Measurements from ENCODE around the gene KLRG1.

Gene KLRG1

DNA sequence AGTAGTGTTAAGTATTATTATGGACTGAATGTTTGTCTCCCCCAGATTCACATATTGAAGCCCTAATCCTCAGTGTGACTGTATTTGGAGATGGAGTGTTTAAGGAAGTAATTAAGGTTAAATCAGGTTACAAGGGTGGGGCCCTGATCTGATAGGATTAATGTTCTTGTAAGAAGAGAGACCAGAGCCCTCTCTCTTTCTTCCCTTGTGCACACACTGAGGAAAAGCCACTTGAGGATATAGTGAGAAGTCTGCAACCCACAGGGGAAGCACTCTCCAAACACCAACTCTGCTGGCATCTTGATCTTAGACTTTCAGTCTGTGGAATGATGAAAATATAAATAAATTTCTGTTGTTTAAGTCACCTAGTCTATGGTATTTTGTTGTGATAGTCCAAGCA lies 2.2 kb upstream of the KLRG1 start:
- H3K4me3 ChIP-seq (ENCODE audit: low read depth, low read length, poor library complexity, severe bottlenecking) = no peak overlapping the region
- peaks cover 17% of the 10 kb centered on the region for H3K4me1 ChIP-seq (ENCODE audit: insufficient read depth, low read length, severe bottlenecking)
- no peaks in the 10 kb centered on the region for H3K27me3 ChIP-seq (ENCODE audit: insufficient read depth, low read length)
- H3K9me3 ChIP-seq (ENCODE audit: low read length) = no peaks in the 10 kb centered on the region
- TF ChIP-seq, protein P1, sequence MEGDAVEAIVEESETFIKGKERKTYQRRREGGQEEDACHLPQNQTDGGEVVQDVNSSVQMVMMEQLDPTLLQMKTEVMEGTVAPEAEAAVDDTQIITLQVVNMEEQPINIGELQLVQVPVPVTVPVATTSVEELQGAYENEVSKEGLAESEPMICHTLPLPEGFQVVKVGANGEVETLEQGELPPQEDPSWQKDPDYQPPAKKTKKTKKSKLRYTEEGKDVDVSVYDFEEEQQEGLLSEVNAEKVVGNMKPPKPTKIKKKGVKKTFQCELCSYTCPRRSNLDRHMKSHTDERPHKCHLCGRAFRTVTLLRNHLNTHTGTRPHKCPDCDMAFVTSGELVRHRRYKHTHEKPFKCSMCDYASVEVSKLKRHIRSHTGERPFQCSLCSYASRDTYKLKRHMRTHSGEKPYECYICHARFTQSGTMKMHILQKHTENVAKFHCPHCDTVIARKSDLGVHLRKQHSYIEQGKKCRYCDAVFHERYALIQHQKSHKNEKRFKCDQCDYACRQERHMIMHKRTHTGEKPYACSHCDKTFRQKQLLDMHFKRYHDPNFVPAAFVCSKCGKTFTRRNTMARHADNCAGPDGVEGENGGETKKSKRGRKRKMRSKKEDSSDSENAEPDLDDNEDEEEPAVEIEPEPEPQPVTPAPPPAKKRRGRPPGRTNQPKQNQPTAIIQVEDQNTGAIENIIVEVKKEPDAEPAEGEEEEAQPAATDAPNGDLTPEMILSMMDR (IDR thresholded peaks at IDR 0.05; ENCODE audit: low read length) = no peak
- TF ChIP-seq EZH2 (IDR thresholded peaks at IDR 0.05; ENCODE audit: borderline replicate concordance, low read length) = no peak
- H2AFZ ChIP-seq (ENCODE audit: low read length) = no peak overlapping the region
- H3K27ac ChIP-seq (ENCODE audit: low read depth, low read length, poor library complexity, severe bottlenecking) = no peak overlapping the region
- H3F3A ChIP-seq (ENCODE audit: insufficient read depth, low read length) = no peaks in the 10 kb centered on the region
- no peak overlapping the region for H3K4me2 ChIP-seq (ENCODE audit: low read length)
- no peaks in the 10 kb centered on the region for H3K36me3 ChIP-seq (ENCODE audit: insufficient read depth, low read length)
- H3K9me2 ChIP-seq (ENCODE audit: low read depth, low read length) = no peaks in the 10 kb centered on the region
- H4K20me1 ChIP-seq (ENCODE audit: insufficient read depth, low read length) = no peaks in the 10 kb centered on the region
- no peaks in the 10 kb centered on the region for H3K79me2 ChIP-seq (ENCODE audit: insufficient read depth, low read length)
- no peak overlapping the region for H3K9ac ChIP-seq (ENCODE audit: low read length)

DNA sequence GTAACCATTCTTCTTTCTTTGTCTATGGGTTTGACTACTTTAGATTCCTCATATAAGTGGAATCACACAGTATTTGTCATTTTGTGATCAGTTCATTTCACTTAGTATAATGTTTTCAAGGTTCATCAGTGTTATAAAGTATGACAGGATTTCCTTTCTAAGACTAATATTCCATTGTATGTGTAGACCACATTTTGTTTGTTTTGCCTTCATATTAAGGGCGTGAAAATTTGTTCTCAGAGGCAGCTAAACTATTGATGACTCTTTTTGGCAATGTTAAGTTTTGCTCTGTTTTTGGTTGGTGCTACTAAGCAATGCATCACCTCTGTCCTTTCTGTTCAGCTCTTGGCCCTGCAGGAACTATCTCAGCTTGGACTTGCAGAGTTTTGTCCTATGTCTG lies 1.7 kb upstream of the KLRG1 start:
- no peak for TF ChIP-seq EZH2 (IDR thresholded peaks at IDR 0.05; ENCODE audit: borderline replicate concordance, low read length)
- TF ChIP-seq, protein P1 (IDR thresholded peaks at IDR 0.05; ENCODE audit: low read length) = no peak
- H4K20me1 ChIP-seq (ENCODE audit: insufficient read depth, low read length) = no peaks in the 10 kb centered on the region
- H3K4me2 ChIP-seq (ENCODE audit: low read length) = no peak overlapping the region
- no peak overlapping the region for H3K4me3 ChIP-seq (ENCODE audit: low read depth, low read length, poor library complexity, severe bottlenecking)
- H3K9ac ChIP-seq (ENCODE audit: low read length) = no peak overlapping the region
- no peaks in the 10 kb centered on the region for H3K79me2 ChIP-seq (ENCODE audit: insufficient read depth, low read length)
- no peak overlapping the region for H2AFZ ChIP-seq (ENCODE audit: low read length)
- H3K4me1 ChIP-seq (ENCODE audit: insufficient read depth, low read length, severe bottlenecking) = peaks cover 17% of the 10 kb centered on the region
- no peaks in the 10 kb centered on the region for H3K9me3 ChIP-seq (ENCODE audit: low read length)
- no peaks in the 10 kb centered on the region for H3F3A ChIP-seq (ENCODE audit: insufficient read depth, low read length)
- H3K27me3 ChIP-seq (ENCODE audit: insufficient read depth, low read length) = no peaks in the 10 kb centered on the region
- H3K36me3 ChIP-seq (ENCODE audit: insufficient read depth, low read length) = no peaks in the 10 kb centered on the region
- no peak overlapping the region for H3K27ac ChIP-seq (ENCODE audit: low read depth, low read length, poor library complexity, severe bottlenecking)
- H3K9me2 ChIP-seq (ENCODE audit: low read depth, low read length) = no peaks in the 10 kb centered on the region

DNA sequence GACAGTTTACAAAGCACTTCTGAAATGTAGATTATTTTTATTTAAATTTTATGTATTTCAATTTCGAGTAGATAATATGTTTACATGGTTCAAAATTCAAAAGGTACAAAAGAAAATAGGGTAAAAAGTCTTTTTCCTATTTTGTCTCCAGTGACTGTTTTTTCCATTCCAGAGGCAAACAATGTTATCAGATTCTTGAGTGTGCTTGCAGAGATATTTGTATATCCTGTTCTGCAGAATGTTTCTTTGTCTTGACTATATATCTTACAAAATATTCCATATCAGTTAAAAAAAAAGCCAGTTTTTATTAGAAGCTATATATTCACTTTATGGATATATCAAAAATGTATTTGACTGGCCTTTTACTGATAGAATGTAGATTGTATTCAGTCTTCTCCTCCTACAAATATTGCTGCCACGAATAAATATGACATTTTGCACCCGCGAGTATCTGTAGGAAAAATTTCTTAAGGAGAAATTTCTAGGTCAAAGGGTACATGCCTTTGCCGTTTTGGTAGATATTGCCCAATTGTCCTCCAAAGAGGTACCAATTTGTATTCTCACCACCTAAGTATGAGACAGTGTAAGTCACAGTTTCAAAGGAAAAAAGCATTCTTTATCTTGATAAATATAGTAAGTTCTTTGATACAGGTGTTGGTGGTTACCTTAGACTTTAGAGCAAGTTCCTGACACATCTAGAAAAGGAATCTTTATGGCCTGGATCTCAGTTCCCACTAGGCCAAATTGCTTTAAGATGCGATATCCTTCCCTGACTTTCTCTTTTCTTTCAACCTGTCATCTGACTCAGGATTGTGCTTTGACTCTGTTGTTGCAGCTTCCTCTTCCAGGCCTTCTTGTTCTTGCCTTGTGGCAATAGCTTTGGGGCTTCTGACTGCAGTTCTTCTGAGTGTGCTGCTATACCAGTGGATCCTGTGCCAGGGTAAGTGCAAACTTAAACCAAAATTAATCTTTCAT lies 2.3 kb downstream of the KLRG1 start:
- Histone ChIP-seq H3K9me3 (ENCODE audit: low read length) (no peaks in the 10 kb centered on the region), H4K20me1 (ENCODE audit: insufficient read depth, low read length) (no peaks in the 10 kb centered on the region), H3K27ac (ENCODE audit: low read depth, low read length, poor library complexity, severe bottlenecking) (no peak overlapping the region), H3K79me2 (ENCODE audit: insufficient read depth, low read length) (no peaks in the 10 kb centered on the region), H3K9me2 (ENCODE audit: low read depth, low read length) (no peaks in the 10 kb centered on the region), H3F3A (ENCODE audit: insufficient read depth, low read length) (no peaks in the 10 kb centered on the region), H3K4me2 (ENCODE audit: low read length) (no peak overlapping the region), H2AFZ (ENCODE audit: low read length) (no peak overlapping the region), H3K27me3 (ENCODE audit: insufficient read depth, low read length) (no peaks in the 10 kb centered on the region), H3K4me1 (ENCODE audit: insufficient read depth, low read length, severe bottlenecking) (peaks cover 10% of the 10 kb centered on the region), H3K4me3 (ENCODE audit: low read depth, low read length, poor library complexity, severe bottlenecking) (no peak overlapping the region), H3K9ac (ENCODE audit: low read length) (no peak overlapping the region), H3K36me3 (ENCODE audit: insufficient read depth, low read length) (no peaks in the 10 kb centered on the region)
- no peak for TF ChIP-seq EZH2 (IDR thresholded peaks at IDR 0.05; ENCODE audit: borderline replicate concordance, low read length)
- TF ChIP-seq, protein P1 (IDR thresholded peaks at IDR 0.05; ENCODE audit: low read length) = no peak

All from OCI-LY1 (cell line).